HepG2 (cell line): Measurements from ENCODE around the gene COX7A2L. TPM values are rescaled to one million over a fixed set of nuclear protein-coding genes. Genes with fewer than 3 reads are reported as not detected.

Experiments used
- AGO2 ChIP-seq: fragments of 200-400 bp; formaldehyde crosslinking; optimal IDR thresholded peaks from 2 replicates; pipeline ENCODE3; 2017; ENCODE audit warnings: mild to moderate bottlenecking, low read depth, low read length, moderate library complexity
- ATF7 ChIP-seq, 2 experiments: fragments of 450-650 bp in 1 of 2; sonication (generic) in 1 of 2; formaldehyde crosslinking in 1 of 2; IDR thresholded peaks; 2 replicates each; pipeline versions ENCODE4 v1.4.0 to v1.6.1; 2016 to 2020; ENCODE audit warnings: antibody characterized with exemption in 1 of 2, mild to moderate bottlenecking in 1 of 2, missing genetic modification reagents in 1 of 2
- CTCF ChIP-seq: sonication (generic); formaldehyde crosslinking; IDR thresholded peaks from 2 replicates; pipeline ENCODE4 v1.5.0; 2020; ENCODE audit warnings: mild to moderate bottlenecking, missing genetic modification reagents, moderate library complexity
- PRPF4 ChIP-seq: fragments of 200-400 bp; formaldehyde crosslinking; IDR thresholded peaks from 2 replicates; pipeline ENCODE4 v1.6.1; 2016; ENCODE audit warnings: low read length, low read depth; ENCODE audit not compliant: poor library complexity, severe bottlenecking
- RAD51 ChIP-seq: fragments of 450-650 bp; IDR thresholded peaks from 2 replicates; pipeline ENCODE4 v1.6.1; 2016; ENCODE audit warnings: borderline replicate concordance
- RBM22 ChIP-seq: fragments of 200-400 bp; formaldehyde crosslinking; optimal IDR thresholded peaks from 2 replicates; pipeline ENCODE3; 2017; ENCODE audit warnings: mild to moderate bottlenecking, low read length, moderate library complexity
- THYN1 ChIP-seq: sonication (generic); formaldehyde crosslinking; IDR thresholded peaks from 2 replicates; pipeline ENCODE4 v1.8.1; 2023; ENCODE audit warnings: low read depth, mild to moderate bottlenecking, moderate library complexity, missing genetic modification reagents, borderline replicate concordance
- ZNF318 ChIP-seq: sonication (generic); formaldehyde crosslinking; IDR thresholded peaks from 2 replicates; pipeline ENCODE4 v1.4.0; 2020; ENCODE audit warnings: mild to moderate bottlenecking, missing genetic modification reagents
- ZNF670 ChIP-seq: sonication (generic); formaldehyde crosslinking; IDR thresholded peaks from 2 replicates; pipeline ENCODE4 v1.8.0; 2022; ENCODE audit warnings: mild to moderate bottlenecking, missing genetic modification reagents, borderline replicate concordance
- ZNF687 ChIP-seq: sonication (generic); formaldehyde crosslinking; IDR thresholded peaks from 2 replicates; pipeline ENCODE4 v1.5.1; 2020; ENCODE audit warnings: mild to moderate bottlenecking, missing genetic modification reagents, moderate library complexity
- ZNF766 ChIP-seq: sonication (generic); formaldehyde crosslinking; IDR thresholded peaks from 2 replicates; pipeline ENCODE4 v1.5.0; 2020; ENCODE audit warnings: missing genetic modification reagents, borderline replicate concordance
- ZNF777 ChIP-seq: sonication (generic); formaldehyde crosslinking; IDR thresholded peaks from 2 replicates; pipeline ENCODE4 v1.4.0; 2020; ENCODE audit warnings: missing genetic modification reagents
- polyA plus RNA-seq, 8 experiments: library from polyadenylated mRNA; depleted of rRNA in 3 of 8; stranded (reverse) in 7 of 8; unstranded in 1 of 8; fragments of >200 nt; fragmentation: Illumina TruSeq in 4 of 8; extraction: Trizol in 4 of 8; gene quantifications; 2 replicates each; pipeline versions ENCODE4 v1.2.1 to v1.2.3, GENCODE V29; 2011 to 2016; ENCODE audit warnings: low read depth in 4 of 8, missing spikeins in 1 of 8, mixed read lengths in 1 of 8; ENCODE audit not compliant: insufficient read depth in 1 of 8
- total RNA-seq, 5 experiments: library from RNA; depleted of rRNA; stranded (reverse); fragments of >200 nt; fragmentation: Illumina TruSeq; extraction: Trizol; gene quantifications; 2 replicates each; pipeline ENCODE4 v1.2.3, GENCODE V29; 2016; ENCODE audit warnings: low read depth in 1 of 5

Gene COX7A2L
- total and polyA plus RNA-seq, 2 of the 13 experiments (the other 11 are each of a cell fraction or from before 2014, with no cell fraction given), result 155 to 201 TPM

GRCh38 chr2:42339191-42339912, 21.7 kb downstream of the COX7A2L start (continued):
- TF ChIP-seq ZNF318 (CRISPR knock-in tag) (0 out of 2 replicates have a peak, but pooled peaks have one; percentile 20), ZNF777 (no peak), PRPF4 (peak; percentile 22), ZNF766 (CRISPR knock-in tag) (0 out of 2 replicates have a peak, but pooled peaks have one; percentile 13), ZNF670 (CRISPR knock-in tag) (0 out of 2 replicates have a peak, but pooled peaks have one; percentile 12), ZNF687 (CRISPR knock-in tag) (peak; percentile 35), CTCF (CRISPR knock-in tag) (peak; percentile 7; the same call in 1 of the 2 replicates), AGO2 (peak; percentile 99), RBM22 (peak; percentile 83), RAD51 (no peak), ATF7 (IDR thresholded peaks at IDR 0.05) (no peak), ATF7 (CRISPR knock-in tag; IDR thresholded peaks at IDR 0.05) (peak; percentile 61; the same call in 1 of the 2 replicates), THYN1 (CRISPR knock-in tag) (0 out of 2 replicates have a peak, but pooled peaks have one; percentile 52)
